ENCODE measurements around the gene LRRC15.

Gene LRRC15

DNA sequence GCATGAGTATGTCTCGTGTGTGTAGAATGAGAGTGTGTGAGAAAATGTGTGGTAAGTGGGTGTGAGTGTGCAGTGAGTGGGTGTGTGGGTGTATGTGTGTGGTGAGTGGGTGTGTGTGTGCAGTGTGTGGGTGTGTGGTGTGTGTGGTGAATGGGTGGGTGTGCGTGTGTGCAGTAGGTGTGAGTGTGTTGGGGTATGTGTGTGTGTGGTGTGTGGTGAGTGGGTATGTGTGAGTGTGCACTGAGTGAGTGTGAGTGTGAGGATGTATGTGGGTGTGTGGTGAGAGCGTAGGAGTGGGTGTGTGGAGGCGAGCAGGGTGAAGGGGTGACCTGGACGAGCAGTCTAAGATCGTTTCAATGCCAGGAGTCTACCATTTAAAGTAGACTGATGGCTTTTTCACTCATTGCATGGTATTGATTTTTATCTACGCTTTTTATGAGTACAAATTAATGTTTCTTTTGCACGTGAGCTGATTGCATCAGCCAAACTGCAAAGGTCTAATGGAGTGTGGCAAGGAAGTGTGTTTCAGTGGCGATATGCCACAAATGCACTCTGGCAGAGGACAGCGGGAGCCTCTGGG, 16.8 kb downstream of the LRRC15 start:
- Histone ChIP-seq H3K9me2 (replicated peaks; ENCODE audit: insufficient read depth, low read length) (no peaks in the 10 kb centered on the region), H3K36me3 (ENCODE audit: low read length) (no peaks in the 10 kb centered on the region), H2AFZ (ENCODE audit: low read depth, low read length, severe bottlenecking) (no peak overlapping the region), H3F3A (ENCODE audit: insufficient read depth) (no peaks in the 10 kb centered on the region), H4K20me1 (ENCODE audit: low read depth, low read length) (no peaks in the 10 kb centered on the region), H3K79me2 (ENCODE audit: insufficient read depth, low read length) (no peaks in the 10 kb centered on the region), H3K4me2 (ENCODE audit: low read depth, low read length, poor library complexity, severe bottlenecking) (no peak overlapping the region), H3K27me3 (ENCODE audit: low read length) (no peaks in the 10 kb centered on the region), H3K9ac (ENCODE audit: low read length) (no peak overlapping the region), H3K4me3 (ENCODE audit: insufficient read depth, low read length, poor library complexity, severe bottlenecking) (no peak overlapping the region), H3K27ac (ENCODE audit: low read depth, low read length) (no peak overlapping the region), H3K9me3 (ENCODE audit: insufficient read depth, low read length) (no peaks in the 10 kb centered on the region)
- TF ChIP-seq CTCF (IDR thresholded peaks at IDR 0.05; ENCODE audit: insufficient read depth, low read length, poor library complexity, severe bottlenecking), result no peak
- no peak for TF ChIP-seq EZH2phosphoT487 (conservative IDR thresholded peaks at IDR 0.05; ENCODE audit: low read length)

DNA sequence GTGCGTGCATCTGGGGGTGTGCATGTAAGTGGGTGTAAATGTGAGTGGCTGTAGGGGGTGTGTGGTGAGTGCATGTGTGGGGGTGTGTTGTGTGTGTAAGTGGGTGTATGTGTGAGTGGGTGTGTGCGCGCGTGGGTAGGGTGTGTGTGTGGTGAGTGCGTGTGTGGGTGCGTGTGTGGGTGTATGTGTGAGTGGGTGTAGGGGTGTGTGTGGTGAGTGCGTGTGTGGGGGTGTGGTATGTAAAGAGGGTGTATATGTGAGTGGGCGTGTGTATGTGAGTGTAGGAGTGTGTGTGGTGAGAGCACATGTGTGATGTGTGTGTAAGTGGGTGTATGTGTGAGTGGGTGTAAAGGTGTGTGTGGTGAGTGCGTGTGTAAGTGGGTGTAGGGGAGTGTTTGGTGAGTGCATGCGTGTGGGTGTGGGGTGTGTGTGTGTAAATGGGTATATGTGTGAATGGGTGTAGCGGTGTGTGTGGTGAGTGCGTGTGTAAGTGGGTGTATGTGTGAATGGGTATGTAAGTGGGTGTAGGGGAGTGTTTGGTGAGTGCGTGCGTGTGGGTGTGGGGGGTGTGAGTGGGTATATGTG, 17.5 kb downstream of the LRRC15 start:
- Histone ChIP-seq H3K9me3 (ENCODE audit: insufficient read depth, low read length) (no peaks in the 10 kb centered on the region), H3K9ac (ENCODE audit: low read length) (no peak overlapping the region), H4K20me1 (ENCODE audit: low read depth, low read length) (no peaks in the 10 kb centered on the region), H3K79me2 (ENCODE audit: insufficient read depth, low read length) (no peaks in the 10 kb centered on the region), H3K36me3 (ENCODE audit: low read length) (no peaks in the 10 kb centered on the region), H3F3A (ENCODE audit: insufficient read depth) (no peaks in the 10 kb centered on the region), H3K27ac (ENCODE audit: low read depth, low read length) (no peak overlapping the region), H3K4me2 (ENCODE audit: low read depth, low read length, poor library complexity, severe bottlenecking) (no peak overlapping the region), H2AFZ (ENCODE audit: low read depth, low read length, severe bottlenecking) (no peak overlapping the region), H3K4me3 (ENCODE audit: insufficient read depth, low read length, poor library complexity, severe bottlenecking) (no peak overlapping the region), H3K27me3 (ENCODE audit: low read length) (no peaks in the 10 kb centered on the region), H3K9me2 (replicated peaks; ENCODE audit: insufficient read depth, low read length) (no peaks in the 10 kb centered on the region)
- TF ChIP-seq EZH2phosphoT487 (conservative IDR thresholded peaks at IDR 0.05; ENCODE audit: low read length) (no peak), CTCF (IDR thresholded peaks at IDR 0.05; ENCODE audit: insufficient read depth, low read length, poor library complexity, severe bottlenecking) (no peak)

GRCh38 chr3:194351080-194351672, 18.4 kb downstream of the LRRC15 start, which contains the start of gene CPN2:
Gene CPN2, minus strand, starts transcription at chr3:194351328. Its CDS starts 8,626 bp downstream, at chr3:194342702.
- no peaks in the 10 kb centered on the region for H3K36me3 ChIP-seq (ENCODE audit: low read length)
- no peaks in the 10 kb centered on the region for H3K27me3 ChIP-seq (ENCODE audit: low read length)
- H2AFZ ChIP-seq (ENCODE audit: low read depth, low read length, severe bottlenecking), result no peak within 1 kb of the TSS
- H3K4me3 ChIP-seq (ENCODE audit: insufficient read depth, low read length, poor library complexity, severe bottlenecking), result no peak within 1 kb of the TSS
- H4K20me1 ChIP-seq (ENCODE audit: low read depth, low read length), result no peaks in the 10 kb centered on the region
- H3K27ac ChIP-seq (ENCODE audit: low read depth, low read length), result no peak within 1 kb of the TSS
- no peak within 1 kb of the TSS for H3K4me2 ChIP-seq (ENCODE audit: low read depth, low read length, poor library complexity, severe bottlenecking)
- no peaks in the 10 kb centered on the region for H3K9me2 ChIP-seq (replicated peaks; ENCODE audit: insufficient read depth, low read length)
- no peak for TF ChIP-seq CTCF (IDR thresholded peaks at IDR 0.05; ENCODE audit: insufficient read depth, low read length, poor library complexity, severe bottlenecking)
- no peak for TF ChIP-seq EZH2phosphoT487 (conservative IDR thresholded peaks at IDR 0.05; ENCODE audit: low read length)
- H3F3A ChIP-seq (ENCODE audit: insufficient read depth), result no peaks in the 10 kb centered on the region
- H3K79me2 ChIP-seq (ENCODE audit: insufficient read depth, low read length), result no peaks in the 10 kb centered on the region
- H3K9ac ChIP-seq (ENCODE audit: low read length), result no peak within 1 kb of the TSS
- H3K9me3 ChIP-seq (ENCODE audit: insufficient read depth, low read length), result no peaks in the 10 kb centered on the region
